ENCODE data around the gene MUC4.
"Not testable (repeated sequence)": the region's sequence is repeated elsewhere in the genome, so short reads cannot be mapped to it uniquely, and the experiment has no call there.

Gene MUC4

DNA sequence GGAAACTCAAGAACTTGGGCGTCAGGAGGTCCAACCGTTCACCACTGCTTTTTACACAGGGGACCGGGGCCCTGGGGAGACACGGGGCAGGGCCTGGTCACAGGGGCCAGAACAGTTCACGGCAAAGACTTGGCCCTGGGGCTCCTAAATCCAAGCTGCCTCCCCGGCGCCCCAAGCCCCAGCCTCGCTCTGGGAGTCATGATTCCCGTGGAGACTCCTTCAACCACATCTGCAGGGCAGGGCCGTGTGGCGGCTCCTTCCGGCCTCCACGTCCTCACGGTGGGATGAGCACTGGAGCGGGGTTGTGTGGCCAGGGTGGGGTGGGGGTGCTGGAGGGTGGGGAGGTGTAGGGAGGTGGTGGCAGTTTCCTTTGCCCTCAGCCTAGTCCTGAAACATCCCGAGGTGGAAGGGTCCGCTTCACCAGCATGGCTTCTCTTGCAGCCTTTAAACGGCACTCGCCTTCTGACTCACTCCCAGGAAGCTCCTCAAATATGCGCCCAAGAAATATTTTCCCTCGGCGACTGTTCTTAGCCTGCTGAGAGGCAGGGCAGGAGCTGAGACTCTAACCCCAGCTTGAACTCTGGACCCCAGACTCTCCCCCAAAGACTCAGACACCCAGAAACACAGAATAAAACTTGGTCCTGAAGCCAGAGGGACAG, 1.8 kb downstream of the MUC4 start:
- no peak for ATAC-seq

DNA sequence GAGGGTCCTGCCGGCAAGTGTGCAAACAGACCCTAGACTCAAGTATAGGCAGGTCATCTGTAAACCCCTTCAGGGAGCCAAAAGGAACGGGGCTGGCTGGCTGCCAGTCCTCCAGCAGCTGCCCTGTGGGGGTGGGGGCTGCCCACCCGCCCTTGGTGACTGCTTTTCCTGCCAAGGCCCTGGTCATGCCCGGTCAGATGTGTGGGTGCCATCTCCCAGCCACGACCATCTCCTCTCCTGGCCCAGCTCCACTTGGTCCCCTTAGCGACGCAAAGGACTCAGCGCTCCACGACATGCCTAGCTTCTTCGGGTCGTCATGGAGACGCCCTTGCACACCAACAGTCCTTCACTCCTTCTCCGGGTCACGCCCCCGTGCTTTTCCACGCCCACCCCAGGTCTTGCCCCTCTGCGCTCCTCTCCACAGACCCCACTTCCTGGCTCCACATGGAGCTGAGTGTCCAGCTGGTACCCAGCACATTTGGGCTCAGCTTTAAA, 2.4 kb downstream of the MUC4 start:
- ATAC-seq: no peak

DNA sequence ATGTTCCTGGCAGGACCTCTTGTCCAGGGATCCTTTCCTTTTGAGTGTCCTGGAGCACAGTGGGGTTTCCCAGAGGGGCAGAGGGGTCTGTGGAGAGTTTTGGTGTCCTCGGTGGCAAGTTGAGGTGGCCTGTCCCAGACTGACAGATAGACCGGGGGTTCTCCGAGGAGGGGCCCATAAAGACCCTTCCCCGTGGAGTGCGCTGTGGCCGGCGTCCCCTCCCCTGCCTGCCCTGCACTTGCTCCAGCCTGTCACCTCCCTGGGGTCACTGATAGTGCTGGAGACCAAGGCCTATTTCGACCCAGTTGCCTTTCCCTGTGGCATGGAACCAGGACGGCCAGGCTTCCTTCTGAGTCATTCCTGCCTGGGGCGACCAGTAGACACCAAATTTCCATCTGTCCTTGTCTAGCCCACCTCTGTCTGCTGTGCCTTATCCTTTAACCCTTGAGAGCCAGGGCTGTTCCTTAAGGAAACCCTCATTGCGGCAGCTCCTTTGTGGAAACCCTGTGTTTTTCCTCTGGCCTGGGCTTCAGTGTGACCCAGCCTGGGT, 2.9 kb downstream of the MUC4 start:
- ATAC-seq: no peak

DNA sequence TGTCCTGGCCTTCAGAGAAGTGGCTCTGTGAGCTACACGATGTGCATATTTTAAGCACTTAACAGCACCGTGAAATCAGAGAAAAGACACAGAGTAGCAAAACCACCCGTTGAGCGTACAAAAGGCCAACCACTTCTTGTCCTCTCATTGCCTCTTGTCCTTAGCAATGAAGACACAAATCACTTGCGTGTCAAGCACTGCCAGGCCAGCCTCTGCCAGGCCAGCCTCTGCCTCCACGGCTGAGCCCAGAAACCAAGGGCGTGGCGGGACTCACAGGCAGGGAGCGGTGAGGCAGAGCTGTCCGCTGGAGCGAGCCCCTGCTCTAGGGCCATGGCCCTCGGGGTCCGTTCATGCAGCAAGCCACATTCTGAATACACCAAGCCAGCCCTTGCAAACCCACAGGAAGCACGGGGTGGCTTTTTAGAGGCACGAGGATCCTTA, 4.0 kb downstream of the MUC4 start:
- ATAC-seq: no peak

DNA sequence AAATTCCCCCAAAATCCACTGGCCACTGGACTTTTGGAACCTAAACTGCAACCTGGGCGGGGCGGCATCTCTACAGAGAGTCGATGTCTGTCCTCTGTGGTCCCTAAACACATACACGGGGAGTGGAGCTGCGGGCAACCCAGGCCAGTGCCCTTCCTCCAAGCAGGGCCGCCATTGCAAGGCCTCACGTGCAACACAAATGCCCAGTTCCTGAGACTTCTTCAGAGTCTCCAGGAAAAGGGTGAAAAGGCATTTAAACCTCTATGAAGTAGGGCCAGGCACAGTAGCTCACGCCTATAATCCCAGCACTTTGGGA, 4.9 kb downstream of the MUC4 start:
- no peak for ATAC-seq

DNA sequence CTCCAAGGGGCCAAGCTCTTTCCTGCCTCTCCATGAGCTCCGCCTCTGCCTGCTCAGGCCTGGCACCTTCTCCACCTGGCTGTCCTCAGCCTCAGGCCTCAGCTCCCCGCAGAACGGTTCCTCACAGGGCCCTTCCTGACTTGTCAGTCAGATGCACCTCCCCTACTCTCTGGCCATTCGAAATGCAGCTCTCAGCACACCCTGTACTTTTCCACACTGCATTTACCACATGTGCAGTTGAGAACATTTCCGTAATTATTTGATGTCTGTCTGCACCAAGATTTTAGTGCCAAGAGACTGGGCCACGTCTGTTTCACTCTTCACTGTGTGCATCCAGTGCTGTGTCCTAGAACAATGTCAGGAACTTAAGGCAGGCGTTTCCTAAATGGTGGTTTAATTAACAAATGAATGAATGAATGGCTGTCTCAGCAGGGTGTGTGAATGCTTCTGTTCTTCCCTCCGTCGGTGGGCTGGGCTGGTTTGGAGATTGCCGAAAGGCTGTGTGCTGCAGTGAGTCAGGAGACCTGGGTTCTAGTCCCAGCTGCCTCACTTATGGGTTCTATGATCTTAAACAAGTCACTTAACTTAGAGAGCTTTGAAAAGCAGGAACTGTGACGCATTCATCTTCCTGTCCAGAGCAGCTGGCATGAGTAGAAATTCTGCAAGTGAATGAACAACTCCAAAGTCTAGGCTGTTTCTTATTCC, 5.4 kb downstream of the MUC4 start:
- no peak for ATAC-seq

DNA sequence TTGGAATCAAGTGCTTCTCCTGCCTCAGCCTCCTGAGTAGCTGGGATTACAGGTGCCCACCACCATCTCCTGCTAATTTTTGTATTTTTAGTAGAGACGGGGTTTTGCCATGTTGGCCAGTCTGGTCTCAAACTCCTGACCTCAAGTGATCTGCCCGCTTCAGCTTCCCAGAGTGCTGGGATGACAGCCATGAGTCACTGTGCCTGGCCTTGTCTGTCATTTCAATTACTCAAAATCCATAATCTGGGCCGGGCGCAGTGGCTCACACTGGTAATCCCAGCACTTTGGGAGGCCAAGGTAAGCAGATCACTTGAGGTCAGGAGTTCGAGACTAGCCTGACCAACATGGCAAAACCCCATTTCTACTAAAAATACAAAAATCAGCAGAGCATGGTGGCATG, 6.1 kb downstream of the MUC4 start:
- ATAC-seq: not testable (repeated sequence)

DNA sequence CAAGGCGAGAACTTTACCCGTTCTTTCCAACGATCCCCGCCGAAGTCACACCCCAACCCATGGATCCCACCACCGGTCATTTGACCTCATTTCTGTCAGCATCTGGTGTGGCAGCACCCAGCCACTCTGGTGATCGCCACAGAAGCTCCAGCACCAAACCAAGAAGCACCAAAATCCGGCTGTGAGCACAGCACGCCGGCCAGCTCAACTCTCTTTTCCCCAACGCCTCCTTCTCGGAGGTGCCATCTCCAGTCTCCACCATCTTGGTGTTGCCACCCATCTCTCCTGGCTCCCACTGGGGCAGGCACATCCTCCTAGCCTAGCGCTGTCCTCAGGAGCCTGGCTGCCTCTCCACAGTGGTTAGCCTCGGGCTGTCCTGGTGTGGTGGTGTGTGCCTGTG, 6.5 kb downstream of the MUC4 start:
- ATAC-seq: no peak

DNA sequence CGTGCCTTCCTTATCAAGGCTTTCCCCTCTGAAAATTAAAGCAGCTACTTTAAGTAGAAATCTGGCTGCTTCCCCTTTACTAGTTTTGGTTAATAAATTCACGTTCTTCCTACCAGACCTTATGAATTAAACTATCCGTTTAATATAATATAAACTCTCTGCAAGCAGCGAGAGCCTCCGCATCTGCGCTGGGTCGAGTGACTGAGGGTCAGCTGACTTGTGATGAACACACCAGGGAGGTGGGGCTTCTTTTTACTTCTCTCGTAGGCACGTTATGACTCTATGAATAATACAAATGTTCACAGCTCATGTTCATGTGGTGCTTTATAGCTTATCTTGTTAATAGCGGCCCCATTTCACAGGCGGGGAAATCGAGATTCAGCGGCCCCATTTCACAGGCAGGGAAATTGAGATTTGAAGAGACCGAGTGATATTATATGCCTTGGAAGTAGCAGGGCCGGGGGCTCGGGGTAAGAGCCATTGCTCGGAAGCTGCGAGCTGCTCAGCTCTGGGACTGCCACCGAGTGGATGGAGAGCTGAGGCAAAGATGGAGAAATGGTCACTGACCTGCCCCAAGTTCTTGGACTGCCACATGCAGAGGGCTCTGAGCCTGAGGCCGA, 8.3 kb downstream of the MUC4 start:
- ATAC-seq: no peak

DNA sequence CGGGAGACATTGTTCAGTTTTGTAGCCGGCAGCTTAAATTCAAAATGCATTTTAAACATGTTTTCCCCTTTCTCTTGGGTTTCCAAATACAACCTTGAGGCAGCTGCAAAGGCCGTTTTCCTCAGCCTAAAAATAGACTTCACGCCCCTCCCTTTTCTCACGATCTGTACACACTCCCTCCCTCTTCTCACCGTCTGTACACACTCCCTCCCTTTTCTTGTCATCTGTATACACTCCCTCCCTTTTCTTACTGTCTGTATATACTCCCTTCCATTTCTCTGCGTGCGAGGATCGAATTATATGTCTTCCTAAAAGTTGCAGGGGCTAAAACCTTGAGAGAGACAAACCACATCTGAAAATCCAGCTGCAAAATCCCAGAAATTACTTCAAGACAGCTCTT, 8.9 kb downstream of the MUC4 start:
- ATAC-seq: no peak

DNA sequence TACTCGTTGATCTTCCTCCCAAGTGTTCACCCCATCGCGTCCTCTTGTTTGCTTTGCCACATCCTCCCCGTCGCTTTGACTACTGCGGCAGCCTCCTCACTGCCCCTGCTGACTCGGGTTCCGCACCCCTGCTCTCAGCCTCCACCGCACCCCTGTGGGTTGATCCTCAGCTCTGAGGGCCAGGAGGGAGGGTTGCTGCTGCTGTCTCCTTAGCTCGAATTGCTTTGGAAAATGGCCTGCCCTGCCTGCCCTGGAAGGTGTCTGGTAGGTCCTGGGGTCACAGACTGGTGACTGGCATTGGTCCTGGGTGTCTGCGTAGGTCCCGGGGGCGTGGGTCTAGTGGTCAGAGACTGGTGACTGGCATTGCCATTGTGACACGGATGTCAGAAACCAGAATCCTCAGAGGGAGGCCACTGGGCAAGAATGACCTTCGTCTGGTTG, 9.4 kb downstream of the MUC4 start:
- ATAC-seq: no peak

DNA sequence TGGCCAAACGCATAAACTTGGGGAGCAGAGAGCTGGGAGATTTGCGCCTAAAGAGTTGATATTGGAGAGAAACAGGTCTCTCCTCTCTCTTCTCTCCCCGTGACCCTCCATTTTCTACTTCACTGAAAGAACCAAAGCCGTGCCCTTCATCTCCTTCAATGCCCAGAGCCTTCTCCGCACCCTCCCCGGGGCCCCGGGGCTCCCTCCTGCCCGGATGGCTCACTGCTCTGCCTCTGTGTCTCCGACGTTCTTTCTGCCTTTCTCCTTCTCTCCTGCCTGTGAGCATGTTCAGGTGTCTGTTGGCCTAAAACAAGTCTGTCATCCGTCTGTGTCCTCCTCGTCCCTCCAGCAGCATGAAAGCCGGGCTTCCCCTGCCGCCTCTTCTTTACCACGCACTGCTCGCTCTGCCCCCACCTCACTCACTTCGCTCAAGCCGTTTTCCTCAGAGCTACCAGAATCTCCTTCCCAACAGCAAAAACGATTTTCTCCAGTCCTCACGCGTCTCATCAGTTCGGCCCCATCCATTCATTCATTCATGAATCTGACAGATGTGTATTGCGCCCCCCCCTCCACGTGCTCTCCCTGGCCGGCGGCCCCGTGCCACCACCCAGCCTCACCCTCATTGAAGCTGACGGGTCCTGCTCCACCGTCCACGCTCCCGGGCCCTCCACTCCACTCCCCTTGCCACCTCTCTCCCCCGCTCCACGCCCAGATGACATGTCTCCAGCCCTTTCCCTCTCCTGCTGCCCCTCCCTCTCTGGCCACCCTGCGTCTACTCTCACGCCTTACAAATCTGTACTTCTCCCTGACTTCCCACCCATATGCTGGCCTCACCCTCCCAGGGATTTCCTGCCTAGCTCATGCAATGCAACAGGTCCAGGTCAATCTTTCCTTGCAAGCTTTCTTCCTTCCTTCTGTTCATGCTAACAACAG, 10.2 kb downstream of the MUC4 start:
- no peak for ATAC-seq

DNA sequence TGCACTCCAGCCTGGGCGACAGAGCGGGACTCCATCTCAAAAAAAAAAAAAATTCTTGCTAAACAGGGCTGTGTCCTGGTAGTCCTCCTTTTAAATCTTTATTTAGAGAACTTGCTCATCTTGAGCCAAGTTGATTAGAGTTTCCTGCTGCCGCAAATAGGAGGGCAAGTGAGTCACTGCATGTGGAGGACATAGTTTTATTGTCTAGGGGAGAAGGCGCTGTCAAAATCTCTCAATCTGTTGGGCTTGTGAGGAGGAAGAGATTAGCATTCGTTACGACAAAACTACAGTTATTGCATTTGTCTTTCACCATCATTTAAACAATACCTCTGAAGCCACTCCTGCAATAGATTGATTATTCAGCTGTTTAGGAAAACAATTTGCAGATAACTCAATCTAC, 11.5 kb downstream of the MUC4 start:
- no peak for ATAC-seq

DNA sequence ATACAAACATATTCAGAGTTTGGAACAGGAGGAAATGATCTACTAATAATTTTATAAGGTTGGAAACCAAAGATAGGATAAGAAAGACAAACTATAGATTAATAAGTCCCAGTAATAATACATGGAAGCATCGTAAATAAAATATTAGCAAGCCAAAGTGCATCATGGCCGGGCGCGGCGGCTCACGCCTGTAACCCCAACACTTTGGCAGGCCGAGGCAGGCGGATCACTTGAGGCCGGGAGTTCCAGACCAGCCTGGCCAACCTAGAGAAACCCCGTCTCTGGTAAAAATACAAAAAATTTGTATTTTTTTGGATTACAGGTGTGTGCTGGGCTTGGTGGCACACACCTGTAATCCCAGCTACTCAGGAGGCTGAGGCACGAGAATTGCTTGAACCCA, 14.9 kb downstream of the MUC4 start:
- ATAC-seq: no peak

DNA sequence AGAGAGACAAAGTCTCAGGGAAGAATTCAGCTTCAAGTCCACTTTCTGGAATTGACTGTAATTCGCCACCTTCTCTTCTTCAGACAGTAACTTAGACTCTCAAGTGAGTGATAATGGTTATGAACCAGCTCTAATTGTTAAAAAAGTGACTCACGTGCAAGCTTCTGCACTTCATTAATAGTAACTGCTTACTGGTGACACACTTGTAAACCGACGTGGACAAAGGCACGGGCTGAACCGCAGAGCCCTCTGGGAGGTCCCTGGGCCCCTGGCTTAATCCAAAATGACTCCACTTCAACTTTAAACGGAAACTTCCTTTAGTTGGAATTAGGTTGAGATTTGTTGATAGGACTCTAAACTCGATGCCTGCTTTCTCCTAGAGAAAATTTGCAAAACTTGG, 17.0 kb downstream of the MUC4 start:
- no peak for ATAC-seq

DNA sequence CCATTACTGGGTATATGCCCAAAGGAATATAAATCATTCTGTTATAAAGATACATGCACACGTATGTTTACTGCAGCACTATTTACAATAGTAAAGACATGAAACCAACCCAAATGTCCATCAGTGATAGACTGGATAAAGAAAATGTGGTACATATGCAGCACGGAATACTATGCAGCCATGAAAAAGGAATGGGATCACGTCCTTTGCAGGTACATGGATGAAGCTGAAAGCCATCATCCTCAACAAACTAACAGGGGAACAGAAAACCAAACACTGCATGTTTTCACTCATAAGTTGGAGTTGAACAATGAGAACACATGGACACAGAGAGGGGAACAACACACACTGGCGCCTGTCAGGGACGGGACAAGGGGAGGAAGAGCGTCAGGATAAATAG, 19.1 kb downstream of the MUC4 start:
- ATAC-seq: not testable (repeated sequence)

DNA sequence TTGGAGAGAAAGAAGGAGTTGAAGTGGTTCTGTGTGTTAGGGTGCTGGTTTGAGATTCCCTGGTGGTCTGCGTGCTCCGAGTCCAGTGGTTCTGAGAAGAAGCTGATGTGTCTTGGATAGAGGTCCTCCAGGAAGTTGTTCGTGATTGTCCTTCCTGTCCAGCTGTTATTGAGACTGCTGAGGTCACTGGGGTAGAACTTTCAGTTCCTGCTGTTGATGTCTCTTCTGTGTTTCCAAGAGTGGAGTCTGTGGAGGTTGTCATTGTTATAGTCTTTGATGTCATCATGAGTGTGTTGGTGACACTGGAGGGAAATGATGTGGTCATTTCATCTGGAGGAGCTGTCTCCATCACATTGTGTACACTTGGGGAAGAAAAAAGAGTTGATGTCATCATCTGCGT, 20.8 kb downstream of the MUC4 start:
- no peak for ATAC-seq

DNA sequence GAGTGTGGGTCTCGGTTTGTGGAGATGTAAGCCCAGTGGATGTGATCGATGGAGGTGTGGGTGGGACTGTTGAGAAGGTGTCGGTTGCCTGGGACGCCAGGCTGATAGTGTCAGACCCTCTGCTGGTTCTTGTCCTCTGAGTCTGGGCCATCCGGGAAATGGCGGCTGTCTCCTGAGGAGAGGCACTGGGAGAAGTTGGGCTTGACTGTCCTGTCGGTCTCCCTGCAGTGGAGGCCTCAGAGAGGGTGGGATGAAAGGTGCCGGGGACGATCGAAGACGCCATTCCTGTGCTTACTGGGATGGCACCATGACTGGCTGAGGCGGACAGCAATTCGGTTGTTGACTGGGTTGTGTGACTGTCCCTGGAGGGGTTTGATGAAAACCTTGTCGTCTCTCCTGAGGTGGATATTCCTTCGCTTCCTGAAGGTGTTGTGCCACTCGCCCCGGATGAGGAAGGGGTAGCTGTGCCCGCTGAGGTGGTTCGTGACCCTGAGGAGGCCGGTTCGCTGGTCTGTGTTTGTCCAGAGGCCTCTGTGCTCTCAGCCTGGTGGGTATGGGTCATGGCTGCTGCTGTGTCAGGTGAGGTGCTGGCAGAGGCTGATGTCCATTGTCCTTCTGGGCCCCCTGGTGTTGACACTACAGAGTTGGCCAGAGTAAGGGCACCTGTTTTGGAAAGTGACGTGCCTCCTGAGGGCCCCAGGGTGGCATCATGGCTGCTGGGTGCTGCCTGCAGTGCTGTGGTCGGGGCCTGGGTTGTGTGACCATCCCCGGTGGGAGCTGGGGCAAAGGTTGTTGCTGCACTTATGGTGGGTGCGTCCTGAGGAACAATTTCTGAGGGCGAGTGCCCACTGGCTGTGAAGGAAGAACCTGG, 22.8 kb downstream of the MUC4 start:
- ATAC-seq: no peak

DNA sequence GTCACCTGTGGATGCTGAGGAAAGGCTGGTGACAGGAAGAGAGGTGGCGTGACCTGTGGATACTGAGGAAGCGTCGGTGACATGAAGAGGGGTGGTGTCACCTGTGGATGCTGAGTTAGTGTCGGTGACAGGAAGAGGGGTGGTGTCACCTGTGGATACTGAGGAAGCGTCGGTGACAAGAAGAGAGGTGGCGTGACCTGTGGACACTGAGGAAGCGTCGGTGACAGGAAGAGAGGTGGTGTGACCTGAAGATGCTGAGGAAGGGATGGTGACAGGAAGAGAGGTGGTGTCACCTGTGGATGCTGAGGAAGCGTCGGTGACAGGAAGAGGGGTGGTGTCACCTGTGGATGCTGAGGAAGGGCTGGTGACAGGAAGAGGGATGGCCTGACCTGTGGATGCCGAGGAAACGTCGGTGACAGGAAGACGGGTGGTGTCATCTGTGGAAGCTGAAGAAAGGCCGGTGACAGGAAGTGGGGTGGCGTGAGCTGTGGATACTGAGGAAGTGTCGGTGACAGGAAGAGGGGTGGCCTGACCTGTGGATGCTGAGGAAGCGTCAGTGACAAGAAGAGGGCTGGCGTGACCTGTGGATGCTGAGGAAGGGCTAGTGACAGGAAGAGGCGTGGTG, 25.8 kb downstream of the MUC4 start:
- ATAC-seq: not testable (repeated sequence)

DNA sequence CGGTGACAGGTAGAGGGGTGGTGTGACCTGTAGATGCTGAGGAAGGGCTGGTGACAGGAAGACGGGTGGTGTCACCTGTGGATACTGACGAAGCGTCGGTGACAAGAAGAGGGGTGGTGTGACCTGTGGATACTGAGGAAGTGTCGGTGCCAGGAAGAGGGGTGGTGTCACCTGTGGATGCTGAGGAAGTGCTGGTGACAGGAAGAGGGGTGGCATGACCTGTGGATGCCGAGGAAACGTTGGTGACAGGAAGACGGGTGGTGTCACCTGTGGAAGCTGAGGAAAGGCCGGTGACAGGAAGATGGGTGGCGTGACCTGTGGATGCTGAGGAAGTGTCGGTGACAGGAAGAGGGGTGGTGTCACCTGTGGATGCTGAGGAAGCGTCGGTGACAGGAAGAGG, 27.7 kb downstream of the MUC4 start:
- not testable (repeated sequence) for ATAC-seq

DNA sequence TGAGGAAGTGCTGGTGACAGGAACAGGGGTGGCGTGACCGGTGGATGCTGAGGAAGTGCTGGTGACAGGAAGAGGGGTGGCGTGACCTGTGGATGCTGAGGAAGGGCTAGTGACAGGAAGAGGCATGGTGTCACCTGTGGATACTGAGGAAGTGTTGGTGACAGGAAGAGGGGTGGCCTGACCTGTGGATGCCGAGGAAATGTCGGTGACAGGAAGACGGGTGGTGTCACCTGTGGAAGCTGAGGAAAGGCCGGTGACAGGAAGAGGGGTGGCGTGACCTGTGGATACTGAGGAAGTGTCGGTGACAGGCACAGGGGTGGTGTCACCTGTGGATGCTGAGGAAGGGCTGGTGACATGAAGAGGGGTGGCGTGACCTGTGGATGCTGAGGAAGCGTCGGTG, 30.5 kb downstream of the MUC4 start:
- not testable (repeated sequence) for ATAC-seq

All from activated CD4-positive, CD25-positive, alpha-beta regulatory T cell treated with anti-CD3 and anti-CD28 coated beads, Interleukin-2, amount 50 U/mL, for 24 hours (primary cell).